HepG2 (cell line): ENCODE data around the gene SMARCB1. TPM values are rescaled to one million over a fixed set of nuclear protein-coding genes. Genes with fewer than 3 reads are reported as not detected.
A peak's percentile ranks its signal among the peaks of the same experiment; 100 is the strongest.

Experiments used
- ATF4 ChIP-seq, 2 experiments: fragments of 450-650 bp in 1 of 2; sonication (generic) in 1 of 2; formaldehyde crosslinking; IDR thresholded peaks; 2 replicates each; pipeline versions ENCODE4 v1.5.0 to v1.8.0; 2020 to 2022; ENCODE audit warnings: mild to moderate bottlenecking in 1 of 2, missing genetic modification reagents in 1 of 2
- ATRX ChIP-seq: sonication (generic); formaldehyde crosslinking; IDR thresholded peaks from 2 replicates; pipeline ENCODE4 v1.4.0; 2020; ENCODE audit warnings: missing genetic modification reagents, borderline replicate concordance
- CC2D1A ChIP-seq: sonication (generic); formaldehyde crosslinking; IDR thresholded peaks from 2 replicates; pipeline ENCODE4 v1.8.1; 2023; ENCODE audit warnings: mild to moderate bottlenecking, missing genetic modification reagents
- CTCF ChIP-seq: sonication (generic); formaldehyde crosslinking; IDR thresholded peaks from 2 replicates; pipeline ENCODE4 v1.5.0; 2020; ENCODE audit warnings: mild to moderate bottlenecking, missing genetic modification reagents, moderate library complexity
- E2F5 ChIP-seq: sonication (generic); formaldehyde crosslinking; conservative IDR thresholded peaks from 2 replicates; pipeline ENCODE4 v1.4.0; 2020; ENCODE audit warnings: missing genetic modification reagents
- PCBP2 ChIP-seq: fragments of 200-400 bp; formaldehyde crosslinking; optimal IDR thresholded peaks from 2 replicates; pipeline ENCODE3; 2018; ENCODE audit warnings: low read length, low read depth; ENCODE audit not compliant: poor library complexity, severe bottlenecking
- SIX4 ChIP-seq: sonication (generic); formaldehyde crosslinking; IDR thresholded peaks from 2 replicates; pipeline ENCODE4 v1.4.0; 2020; ENCODE audit warnings: missing genetic modification reagents
- SOX13 ChIP-seq, 3 experiments: fragments of 450-650 bp in 1 of 3; sonication (generic) in 1 of 3; formaldehyde crosslinking in 1 of 3; IDR thresholded peaks in 2 of 3; conservative IDR thresholded peaks in 1 of 3; 2 replicates each; pipeline versions ENCODE4 v1.5.0 to v1.6.1; 2016 to 2020; ENCODE audit warnings: antibody characterized with exemption in 1 of 3, mild to moderate bottlenecking in 1 of 3, missing compliant biosample characterization in 1 of 3, missing genetic modification reagents in 1 of 3, moderate library complexity in 1 of 3
- SRF ChIP-seq: IDR thresholded peaks from 2 replicates; pipeline ENCODE4 v1.6.1; 2011; ENCODE audit warnings: mild to moderate bottlenecking, low read depth, low read length, moderate library complexity
- ZFP37 ChIP-seq: sonication (generic); formaldehyde crosslinking; IDR thresholded peaks from 2 replicates; pipeline ENCODE4 v1.4.0; 2020; ENCODE audit warnings: missing genetic modification reagents, borderline replicate concordance
- ZNF333 ChIP-seq: sonication (generic); formaldehyde crosslinking; IDR thresholded peaks from 2 replicates; pipeline ENCODE4 v1.4.0; 2020; ENCODE audit warnings: mild to moderate bottlenecking, missing genetic modification reagents, borderline replicate concordance
- ZNF362 ChIP-seq: sonication (generic); formaldehyde crosslinking; IDR thresholded peaks from 2 replicates; pipeline ENCODE4 v1.4.0; 2020; ENCODE audit warnings: missing genetic modification reagents, mild to moderate bottlenecking, borderline replicate concordance
- ZNF367 ChIP-seq: sonication (generic); formaldehyde crosslinking; IDR thresholded peaks from 2 replicates; pipeline ENCODE4 v1.4.0; 2020; ENCODE audit warnings: missing genetic modification reagents, borderline replicate concordance
- ZNF512B ChIP-seq: sonication (generic); formaldehyde crosslinking; IDR thresholded peaks from 2 replicates; pipeline ENCODE4 v1.5.1; 2020; ENCODE audit warnings: missing genetic modification reagents, mild to moderate bottlenecking, borderline replicate concordance
- ZNF770 ChIP-seq: sonication (generic); formaldehyde crosslinking; IDR thresholded peaks from 2 replicates; pipeline ENCODE4 v1.5.0; 2020; ENCODE audit warnings: mild to moderate bottlenecking, missing genetic modification reagents
- ZNF816 ChIP-seq: sonication (generic); formaldehyde crosslinking; IDR thresholded peaks from 2 replicates; pipeline ENCODE4 v1.8.0; 2022; ENCODE audit warnings: missing genetic modification reagents, mild to moderate bottlenecking, borderline replicate concordance
- ZSCAN21 ChIP-seq: sonication (generic); formaldehyde crosslinking; IDR thresholded peaks from 2 replicates; pipeline ENCODE4 v1.8.0; 2022; ENCODE audit warnings: mild to moderate bottlenecking, missing genetic modification reagents, moderate library complexity, borderline replicate concordance
- polyA plus RNA-seq, 8 experiments: library from polyadenylated mRNA; depleted of rRNA in 3 of 8; stranded (reverse) in 7 of 8; unstranded in 1 of 8; fragments of >200 nt; fragmentation: Illumina TruSeq in 4 of 8; extraction: Trizol in 4 of 8; gene quantifications; 2 replicates each; pipeline versions ENCODE4 v1.2.1 to v1.2.3, GENCODE V29; 2011 to 2016; ENCODE audit warnings: low read depth in 4 of 8, missing spikeins in 1 of 8, mixed read lengths in 1 of 8; ENCODE audit not compliant: insufficient read depth in 1 of 8
- total RNA-seq, 5 experiments: library from RNA; depleted of rRNA; stranded (reverse); fragments of >200 nt; fragmentation: Illumina TruSeq; extraction: Trizol; gene quantifications; 2 replicates each; pipeline ENCODE4 v1.2.3, GENCODE V29; 2016; ENCODE audit warnings: low read depth in 1 of 5

SMARCB1 gene
- total and polyA plus RNA-seq, 2 of the 13 experiments (the other 11 are each of a cell fraction or from before 2014, with no cell fraction given) = 74.0 to 166 TPM

GRCh38 chr22:23750714-23751440 is 35.9 kb upstream of the SMARCB1 start, which contains the start of gene ZNF70 (continued):
- TF ChIP-seq ZNF362 (CRISPR knock-in tag) (no peak), ZNF367 (CRISPR knock-in tag) (no peak), SOX13 (IDR thresholded peaks at IDR 0.05) (no peak), SOX13 (CRISPR knock-in tag; conservative IDR thresholded peaks at IDR 0.05 in 1 of 2, IDR thresholded peaks at IDR 0.05 in 1 of 2) (no peak), ATRX (CRISPR knock-in tag) (no peak), ZNF512B (CRISPR knock-in tag) (no peak), CC2D1A (CRISPR knock-in tag) (no peak), ATF4 (CRISPR knock-in tag; IDR thresholded peaks at IDR 0.05) (no peak), ZFP37 (CRISPR knock-in tag) (no peak), ZSCAN21 (CRISPR knock-in tag) (0 out of 2 replicates have a peak, but pooled peaks have one; percentile 72), ZNF333 (CRISPR knock-in tag) (no peak), PCBP2 (no peak), CTCF (CRISPR knock-in tag) (peak; percentile 57), SIX4 (CRISPR knock-in tag) (no peak), E2F5 (CRISPR knock-in tag) (no peak), SRF (no peak), ZNF770 (CRISPR knock-in tag) (no peak), ZNF816 (CRISPR knock-in tag) (0 out of 2 replicates have a peak, but pooled peaks have one; percentile 33)
